Activated naive CD4-positive, alpha-beta T cell treated with anti-CD3 and anti-CD28 coated beads, Interleukin-2, amount 50 U/mL, for 24 hours (primary cell): Measurements from ENCODE around the gene SFRP5.

Source experiments
- H3K27ac Mint-ChIP-seq: one replicate; pipeline ENCODE4 v1.8.0; 2021; ENCODE audit warnings: mild to moderate bottlenecking, mixed read lengths
- H3K27me3 Mint-ChIP-seq: one replicate; pipeline ENCODE4 v1.8.0; 2021; ENCODE audit warnings: mixed read lengths
- H3K36me3 Mint-ChIP-seq: one replicate; pipeline ENCODE4 v1.8.0; 2021; ENCODE audit warnings: mixed read lengths
- H3K4me1 Mint-ChIP-seq: one replicate; pipeline ENCODE4 v1.8.0; 2021; ENCODE audit warnings: mixed read lengths
- H3K4me3 Mint-ChIP-seq: one replicate; pipeline ENCODE4 v1.8.0; 2021; ENCODE audit warnings: mild to moderate bottlenecking, mixed read lengths
- H3K9me3 Mint-ChIP-seq: one replicate; pipeline ENCODE4 v1.8.0; 2021; ENCODE audit warnings: mixed read lengths

SFRP5 gene

DNA sequence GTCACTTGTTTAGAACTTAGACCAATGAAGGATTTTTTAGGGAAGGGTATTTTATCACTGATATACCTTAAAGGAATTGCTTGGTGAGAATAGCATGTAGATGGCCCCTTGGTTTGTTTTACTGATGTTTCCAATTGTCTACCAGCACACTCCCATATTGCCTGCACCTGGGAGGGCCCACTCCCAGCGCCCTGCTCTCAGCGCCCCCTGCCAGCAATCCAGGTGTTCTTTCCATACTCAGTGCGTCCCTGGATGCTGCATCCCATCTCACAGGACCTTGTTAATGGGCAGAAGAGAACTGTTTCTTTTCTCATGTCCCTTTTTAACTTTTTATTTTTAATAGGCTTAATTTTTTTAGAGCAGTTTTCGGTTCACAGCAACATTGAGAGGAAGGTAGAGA lies 24.1 kb upstream of the SFRP5 start:
- H3K4me3 Mint-ChIP-seq: no peak overlapping the region
- no peak overlapping the region for H3K27ac Mint-ChIP-seq
- H3K9me3 Mint-ChIP-seq: peaks cover 7% of the 10 kb centered on the region
- H3K4me1 Mint-ChIP-seq: peaks cover 42% of the 10 kb centered on the region
- H3K36me3 Mint-ChIP-seq: peaks cover 2% of the 10 kb centered on the region
- H3K27me3 Mint-ChIP-seq: no peaks in the 10 kb centered on the region

- Mint-ChIP-seq H3K4me3 (no peak overlapping the region), H3K36me3 (no peaks in the 10 kb centered on the region), H3K9me3 (no peaks in the 10 kb centered on the region), H3K27me3 (no peaks in the 10 kb centered on the region), H3K4me1 (peaks cover 40% of the 10 kb centered on the region), H3K27ac (peak overlapping the region; percentile 65)
Observed at GRCh38 chr10:97791824-97792721, 20.3 kb upstream of the SFRP5 start.

GRCh38 chr10:97789770-97790397 lies 18.1 kb upstream of the SFRP5 start:
- Mint-ChIP-seq H3K27ac (no peak overlapping the region), H3K4me1 (peaks cover 18% of the 10 kb centered on the region), H3K27me3 (no peaks in the 10 kb centered on the region), H3K4me3 (no peak overlapping the region), H3K36me3 (no peaks in the 10 kb centered on the region), H3K9me3 (no peaks in the 10 kb centered on the region)

DNA sequence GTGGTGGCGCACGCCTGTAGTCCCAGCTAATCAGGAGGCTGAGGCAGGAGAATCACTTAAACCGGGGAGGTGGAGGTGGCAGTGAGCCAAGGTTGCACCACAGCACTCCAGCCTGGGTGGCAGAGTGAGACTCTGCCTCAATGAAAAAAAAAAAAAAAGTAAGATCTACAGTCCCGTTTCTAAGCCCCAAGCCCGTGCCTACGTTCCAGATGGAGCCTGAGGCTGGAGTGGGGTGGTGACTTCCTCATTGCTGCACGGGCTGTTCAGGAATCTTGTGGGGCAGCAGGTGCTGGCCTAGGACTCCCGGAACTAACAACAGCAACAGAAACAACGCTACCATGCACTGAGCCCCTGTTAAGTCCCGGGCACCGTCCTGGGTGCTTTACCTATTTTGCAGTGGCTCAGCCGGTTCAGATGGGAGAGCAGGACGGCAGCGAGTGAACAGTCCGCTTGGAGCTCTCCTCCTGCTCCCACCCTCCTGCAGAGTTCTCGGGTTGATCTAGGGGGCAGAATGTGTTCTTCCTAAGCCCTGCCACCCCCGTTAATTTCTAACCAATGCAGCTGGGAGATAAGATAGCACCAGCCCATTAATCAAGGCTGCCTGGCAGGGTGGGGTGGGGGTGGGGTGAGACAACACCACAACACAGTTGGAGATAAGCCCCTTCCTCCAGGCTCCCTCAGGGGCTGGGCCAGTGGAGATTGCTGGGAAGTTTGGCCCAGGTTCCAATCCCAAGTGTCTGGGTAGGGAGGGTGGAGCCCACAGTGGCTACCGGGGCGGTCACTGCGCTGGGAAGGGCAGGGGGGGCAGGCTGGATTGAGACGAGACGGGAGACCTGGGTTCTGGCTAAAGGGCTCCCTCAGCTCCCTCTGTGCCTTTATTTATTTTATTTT lies 17.0 kb upstream of the SFRP5 start:
- no peaks in the 10 kb centered on the region for H3K27me3 Mint-ChIP-seq
- H3K36me3 Mint-ChIP-seq: no peaks in the 10 kb centered on the region
- H3K4me1 Mint-ChIP-seq: peaks cover 15% of the 10 kb centered on the region
- no peak overlapping the region for H3K27ac Mint-ChIP-seq
- no peaks in the 10 kb centered on the region for H3K9me3 Mint-ChIP-seq
- H3K4me3 Mint-ChIP-seq: no peak overlapping the region

- Mint-ChIP-seq H3K36me3 (no peaks in the 10 kb centered on the region), H3K4me3 (no peak overlapping the region), H3K4me1 (peaks cover 26% of the 10 kb centered on the region), H3K27ac (no peak overlapping the region), H3K27me3 (no peaks in the 10 kb centered on the region), H3K9me3 (no peaks in the 10 kb centered on the region)
Observed at GRCh38 chr10:97785731-97786130, 13.9 kb upstream of the SFRP5 start.

DNA sequence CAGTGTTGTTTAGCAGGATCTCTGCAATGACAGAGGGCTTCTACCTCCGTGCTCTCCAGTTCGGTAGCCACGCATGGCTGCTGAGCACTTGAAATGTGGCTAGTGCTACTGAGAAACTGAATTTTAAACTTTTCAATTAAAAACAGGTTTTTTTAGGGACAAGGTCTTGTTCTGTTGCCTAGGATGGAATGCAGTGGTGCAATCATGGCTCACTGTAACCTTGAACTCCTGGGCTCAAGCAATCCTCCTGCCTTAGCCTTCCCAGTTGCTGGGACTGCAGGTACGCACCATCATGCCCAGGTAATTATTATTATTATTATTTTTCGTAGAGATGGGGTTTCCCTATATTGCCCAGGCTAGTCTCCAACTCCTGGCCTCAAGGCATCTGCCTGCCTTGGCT lies 13.4 kb upstream of the SFRP5 start:
- no peaks in the 10 kb centered on the region for H3K27me3 Mint-ChIP-seq
- peaks cover 31% of the 10 kb centered on the region for H3K4me1 Mint-ChIP-seq
- H3K4me3 Mint-ChIP-seq: no peak overlapping the region
- no peak overlapping the region for H3K27ac Mint-ChIP-seq
- H3K9me3 Mint-ChIP-seq: no peaks in the 10 kb centered on the region
- H3K36me3 Mint-ChIP-seq: no peaks in the 10 kb centered on the region

DNA sequence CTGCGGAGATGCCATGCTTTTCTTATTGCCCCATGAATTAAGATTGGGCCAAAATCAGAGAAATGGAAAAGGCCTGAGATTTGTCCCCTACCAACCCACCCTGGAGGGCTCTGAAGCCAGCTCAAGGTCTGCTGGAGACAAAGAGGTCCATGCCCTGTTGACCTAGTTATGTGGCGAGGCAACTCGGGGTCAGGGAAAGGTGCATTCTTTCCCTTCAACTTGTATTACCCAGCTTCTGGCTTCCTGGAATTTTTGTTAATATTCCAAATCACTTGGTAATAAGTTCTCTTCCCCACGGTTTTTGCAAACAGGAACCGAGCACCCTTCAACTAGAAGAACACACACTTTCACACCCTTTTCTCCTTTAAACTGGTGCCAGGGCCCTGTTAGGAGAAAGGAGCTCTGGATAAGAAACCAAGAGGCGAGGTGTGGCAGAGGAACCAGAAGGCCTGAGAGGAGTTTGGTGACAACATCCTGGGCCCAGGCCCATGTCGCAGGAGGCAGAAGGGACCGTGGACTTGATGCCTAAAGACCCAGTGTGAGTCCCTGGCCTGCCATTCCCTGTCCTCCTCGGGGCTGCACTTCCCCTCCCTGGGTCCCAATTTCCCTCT lies 12.5 kb upstream of the SFRP5 start:
- no peak overlapping the region for H3K4me3 Mint-ChIP-seq

GRCh38 chr10:97782455-97783228 lies 10.8 kb upstream of the SFRP5 start:
- H3K9me3 Mint-ChIP-seq: no peaks in the 10 kb centered on the region
- peak overlapping the region; percentile 51 for H3K4me3 Mint-ChIP-seq
- H3K4me1 Mint-ChIP-seq: peaks cover 32% of the 10 kb centered on the region
- no peaks in the 10 kb centered on the region for H3K27me3 Mint-ChIP-seq
- H3K36me3 Mint-ChIP-seq: no peaks in the 10 kb centered on the region
- H3K27ac Mint-ChIP-seq: peak overlapping the region; percentile 88

More for the DNA sequence above, 12.5 kb upstream of the SFRP5 start:
- no peaks in the 10 kb centered on the region for H3K36me3 Mint-ChIP-seq
- H3K27me3 Mint-ChIP-seq: no peaks in the 10 kb centered on the region
- H3K4me1 Mint-ChIP-seq: peaks cover 32% of the 10 kb centered on the region
- H3K27ac Mint-ChIP-seq: no peak overlapping the region
- H3K9me3 Mint-ChIP-seq: no peaks in the 10 kb centered on the region

DNA sequence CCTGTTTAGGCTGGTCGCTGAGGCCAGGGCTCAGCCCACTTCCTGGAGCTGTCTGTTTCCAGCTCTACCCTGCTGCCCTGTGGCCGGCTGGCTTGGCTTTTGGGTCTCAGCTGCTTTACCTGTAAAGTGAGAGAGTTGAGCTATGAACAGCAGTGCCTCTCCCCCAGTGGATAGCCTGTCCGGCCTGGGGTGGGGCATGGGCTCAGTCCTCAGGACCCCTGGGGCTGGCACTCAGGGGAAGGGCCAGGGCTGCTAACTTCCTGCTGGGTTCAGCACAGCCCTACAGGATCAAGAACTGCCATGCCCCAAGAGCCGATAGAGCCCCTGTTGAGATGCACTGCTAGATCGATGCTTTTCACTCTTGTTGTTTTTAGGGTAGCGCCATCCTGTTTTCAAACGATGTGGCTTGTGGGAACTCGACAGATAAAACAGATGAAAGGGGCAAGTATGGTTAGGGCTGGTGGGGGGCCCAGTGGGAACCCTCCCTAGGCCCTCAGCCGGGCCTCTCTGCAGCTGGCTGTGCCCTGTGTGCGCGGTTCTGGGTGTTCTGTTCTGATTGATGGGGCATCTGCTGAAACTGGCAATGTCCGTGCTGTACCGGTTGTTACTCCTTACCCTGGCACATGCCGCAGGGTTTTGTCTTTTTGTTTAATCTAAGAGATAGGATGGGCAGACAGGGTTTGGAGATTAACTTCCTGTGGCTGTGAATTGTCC lies 10.0 kb upstream of the SFRP5 start:
- Mint-ChIP-seq H3K4me1 (peaks cover 32% of the 10 kb centered on the region), H3K27ac (peak overlapping the region; percentile 88)

DNA sequence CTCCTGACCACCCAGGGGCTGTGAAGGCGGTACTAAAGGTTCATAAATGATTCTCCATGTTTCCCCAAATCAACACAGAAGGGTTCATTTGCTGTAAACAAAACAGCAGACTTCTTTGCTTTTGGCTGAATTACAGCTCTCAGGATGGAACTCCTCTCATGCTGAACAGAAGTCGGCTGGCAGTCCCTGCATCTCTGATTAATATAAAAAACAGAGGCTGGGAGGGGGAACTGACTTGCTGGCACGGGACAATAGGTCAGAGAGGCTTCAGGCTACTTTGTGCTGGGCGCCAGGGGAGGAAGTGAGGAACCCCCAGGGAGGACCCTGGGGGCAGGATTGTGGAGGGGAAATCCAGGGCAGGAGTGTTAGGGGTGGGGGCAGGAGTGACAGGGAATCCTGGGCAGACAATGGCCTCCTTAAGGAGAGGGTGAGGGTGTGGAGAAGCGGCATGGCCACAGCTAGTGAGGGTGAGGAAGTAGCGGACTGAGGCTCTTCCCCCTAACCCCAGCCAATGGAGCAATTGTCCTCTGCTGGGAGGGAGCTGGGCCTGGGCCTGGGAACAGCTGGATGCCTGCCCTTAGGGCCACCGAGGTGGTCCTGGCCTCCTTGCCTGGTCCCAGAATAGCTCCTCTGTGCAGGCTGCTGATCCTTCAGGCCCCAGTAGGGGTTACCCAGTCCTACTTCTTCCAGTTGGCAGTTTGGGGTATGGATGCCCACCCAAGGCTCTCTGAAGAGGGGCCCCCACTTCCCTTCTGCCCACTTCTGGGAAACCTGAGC lies 9.2 kb upstream of the SFRP5 start:
- peak overlapping the region; percentile 66 for H3K4me3 Mint-ChIP-seq
- peak overlapping the region; percentile 88 for H3K27ac Mint-ChIP-seq
- no peaks in the 10 kb centered on the region for H3K9me3 Mint-ChIP-seq
- H3K36me3 Mint-ChIP-seq: no peaks in the 10 kb centered on the region
- H3K4me1 Mint-ChIP-seq: peaks cover 32% of the 10 kb centered on the region
- H3K27me3 Mint-ChIP-seq: no peaks in the 10 kb centered on the region

More for the DNA sequence above, 10.0 kb upstream of the SFRP5 start:
- H3K4me3 Mint-ChIP-seq: peak overlapping the region; percentile 66
- no peaks in the 10 kb centered on the region for H3K9me3 Mint-ChIP-seq
- no peaks in the 10 kb centered on the region for H3K27me3 Mint-ChIP-seq
- no peaks in the 10 kb centered on the region for H3K36me3 Mint-ChIP-seq

- H3K9me3 Mint-ChIP-seq: no peaks in the 10 kb centered on the region
- no peaks in the 10 kb centered on the region for H3K36me3 Mint-ChIP-seq
- H3K27me3 Mint-ChIP-seq: no peaks in the 10 kb centered on the region
- H3K4me3 Mint-ChIP-seq: no peak overlapping the region
- H3K4me1 Mint-ChIP-seq: peaks cover 32% of the 10 kb centered on the region
- no peak overlapping the region for H3K27ac Mint-ChIP-seq
Observed at GRCh38 chr10:97779975-97780374, 8.2 kb upstream of the SFRP5 start.

- H3K4me3 Mint-ChIP-seq: no peak overlapping the region
- H3K4me1 Mint-ChIP-seq: peaks cover 32% of the 10 kb centered on the region
- H3K9me3 Mint-ChIP-seq: no peaks in the 10 kb centered on the region
- no peak overlapping the region for H3K27ac Mint-ChIP-seq
- H3K36me3 Mint-ChIP-seq: no peaks in the 10 kb centered on the region
- no peaks in the 10 kb centered on the region for H3K27me3 Mint-ChIP-seq
Observed at GRCh38 chr10:97779492-97779891, 7.7 kb upstream of the SFRP5 start.

GRCh38 chr10:97778452-97779302 lies 6.9 kb upstream of the SFRP5 start:
- no peaks in the 10 kb centered on the region for H3K9me3 Mint-ChIP-seq
- H3K36me3 Mint-ChIP-seq: no peaks in the 10 kb centered on the region
- H3K27me3 Mint-ChIP-seq: no peaks in the 10 kb centered on the region
- no peak overlapping the region for H3K4me3 Mint-ChIP-seq
- no peak overlapping the region for H3K27ac Mint-ChIP-seq
- peaks cover 32% of the 10 kb centered on the region for H3K4me1 Mint-ChIP-seq
